ENCODE data around the gene MED17. TPM values are rescaled to one million over a fixed set of nuclear protein-coding genes. Genes with fewer than 3 reads are reported as not detected.

Gene MED17
- total RNA-seq, 1 donor from 2014 or later: 53.3 TPM

- Mint-ChIP-seq H3K27ac (no peak overlapping the region), H3K4me3 (no peak overlapping the region), H3K4me1 (ENCODE audit: unreplicated experiment) (peaks cover 8% of the 10 kb centered on the region), H3K9me3 (no peaks in the 10 kb centered on the region), H3K36me3 (no peaks in the 10 kb centered on the region), H3K27me3 (no peaks in the 10 kb centered on the region)
- TF ChIP-seq CTCF (conservative IDR thresholded peaks at IDR 0.05): no peak
- no peak for DNase-seq (ENCODE audit: extremely low spot score, unreplicated experiment)
These were observed 39.1 kb downstream of the MED17 start for GRCh38 chr11:93823210-93823609.

DNA sequence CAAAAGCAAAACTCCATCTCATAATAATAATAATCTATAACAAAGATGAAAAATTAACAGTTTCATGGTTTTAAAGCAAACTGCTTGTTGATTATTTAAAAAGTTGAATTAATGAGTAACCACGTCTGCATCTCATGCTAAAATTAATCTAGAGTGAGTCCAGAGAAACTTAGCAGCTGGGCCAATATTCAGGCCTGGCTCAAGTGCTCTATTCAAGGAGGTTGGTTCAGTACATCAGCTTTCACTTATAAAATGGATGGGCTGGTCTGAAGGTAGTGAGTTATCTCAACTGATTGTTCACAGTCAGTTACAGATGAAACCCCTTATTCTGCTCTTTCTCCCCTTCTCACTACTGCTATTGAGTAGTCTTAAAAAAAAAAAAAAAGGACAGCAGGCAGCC, 43.3 kb downstream of the MED17 start:
- no peaks in the 10 kb centered on the region for H3K4me1 Mint-ChIP-seq (ENCODE audit: unreplicated experiment)
- H3K36me3 Mint-ChIP-seq: no peaks in the 10 kb centered on the region

GRCh38 chr11:93829598-93829997, 45.5 kb downstream of the MED17 start:
- Mint-ChIP-seq H3K4me3 (no peak overlapping the region), H3K4me1 (ENCODE audit: unreplicated experiment) (no peaks in the 10 kb centered on the region), H3K36me3 (no peaks in the 10 kb centered on the region), H3K27ac (no peak overlapping the region), H3K9me3 (peaks cover 7% of the 10 kb centered on the region), H3K27me3 (no peaks in the 10 kb centered on the region)
- TF ChIP-seq CTCF (conservative IDR thresholded peaks at IDR 0.05): no peak
- no peak for DNase-seq (ENCODE audit: extremely low spot score, unreplicated experiment)

More for the DNA sequence above, 43.3 kb downstream of the MED17 start:
- TF ChIP-seq CTCF (conservative IDR thresholded peaks at IDR 0.05): no peak
- Mint-ChIP-seq H3K4me3 (no peak overlapping the region), H3K27ac (no peak overlapping the region), H3K9me3 (no peaks in the 10 kb centered on the region), H3K27me3 (no peaks in the 10 kb centered on the region)
- no peak for DNase-seq (ENCODE audit: extremely low spot score, unreplicated experiment)

DNA sequence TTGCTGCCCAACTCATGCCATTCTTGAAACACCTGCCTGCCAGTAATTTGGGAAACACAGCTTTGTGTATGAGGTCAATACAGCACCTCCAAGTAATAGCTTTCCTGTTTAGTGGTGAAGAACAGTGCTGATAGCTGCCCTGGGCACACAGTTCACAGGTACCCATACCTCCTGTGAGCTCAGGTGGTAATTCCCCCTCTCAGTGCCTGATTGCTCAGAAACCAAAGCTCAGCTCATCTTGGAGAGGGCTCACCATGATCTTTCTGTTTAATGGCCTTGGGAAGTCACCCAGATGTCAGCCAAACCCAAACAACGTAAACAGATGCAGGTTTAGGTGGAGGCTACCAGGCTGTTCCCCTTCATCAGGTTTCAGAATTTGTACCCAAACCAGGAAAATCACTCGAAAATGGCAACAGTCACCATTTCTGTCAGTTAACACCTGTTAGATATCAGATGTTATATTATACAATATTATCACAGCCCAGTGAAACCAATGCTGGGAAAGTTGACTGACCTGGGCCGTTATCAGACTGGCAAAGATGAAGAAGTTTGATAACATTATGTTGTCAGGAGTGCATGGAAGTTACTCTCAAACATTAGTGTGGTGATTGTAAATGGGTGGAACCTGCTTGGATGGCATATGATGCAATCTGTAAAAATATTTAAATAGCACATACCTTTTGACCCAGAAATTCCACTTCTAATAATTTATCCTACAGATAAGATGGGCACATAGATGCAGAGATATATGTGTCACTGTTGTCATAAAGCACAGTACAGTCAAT, 47.5 kb downstream of the MED17 start:
- no peak overlapping the region for H3K27ac Mint-ChIP-seq
- H3K27me3 Mint-ChIP-seq: no peaks in the 10 kb centered on the region
- TF ChIP-seq CTCF (conservative IDR thresholded peaks at IDR 0.05): no peak
- DNase-seq (ENCODE audit: extremely low spot score, unreplicated experiment): no peak
- H3K9me3 Mint-ChIP-seq: peaks cover 7% of the 10 kb centered on the region
- H3K36me3 Mint-ChIP-seq: no peaks in the 10 kb centered on the region
- no peak overlapping the region for H3K4me3 Mint-ChIP-seq
- H3K4me1 Mint-ChIP-seq (ENCODE audit: unreplicated experiment): no peaks in the 10 kb centered on the region

DNA sequence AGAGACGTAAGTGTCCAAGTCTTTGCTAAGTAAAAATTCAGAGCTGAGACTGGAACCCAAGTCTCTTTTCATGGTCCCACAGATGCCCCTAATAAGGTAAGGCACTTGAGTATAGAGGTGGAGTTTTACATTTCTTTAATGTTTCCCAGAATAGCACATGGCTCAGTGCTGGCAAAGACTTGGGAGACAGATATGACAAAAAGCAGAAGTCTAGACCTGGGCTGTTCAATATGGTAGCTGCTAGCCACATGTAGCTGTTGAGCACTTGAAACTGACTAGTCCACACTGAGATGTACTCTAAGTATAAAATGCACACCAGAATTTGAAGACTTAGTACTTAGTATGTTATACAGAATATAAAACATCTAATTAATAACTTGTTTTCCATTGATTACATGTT, 48.7 kb downstream of the MED17 start:
- H3K4me1 Mint-ChIP-seq (ENCODE audit: unreplicated experiment): no peaks in the 10 kb centered on the region
- no peak for TF ChIP-seq CTCF (conservative IDR thresholded peaks at IDR 0.05)
- no peak for DNase-seq (ENCODE audit: extremely low spot score, unreplicated experiment)
- H3K27ac Mint-ChIP-seq: no peak overlapping the region
- H3K9me3 Mint-ChIP-seq: peaks cover 7% of the 10 kb centered on the region
- H3K36me3 Mint-ChIP-seq: no peaks in the 10 kb centered on the region
- H3K4me3 Mint-ChIP-seq: no peak overlapping the region
- no peaks in the 10 kb centered on the region for H3K27me3 Mint-ChIP-seq

Data from type B pancreatic cell (in vitro differentiated cells).